Prostate gland (tissue), 2 donors: Measurements from ENCODE around the gene SBDS.

Experiments
- CTCF ChIP-seq, 4 experiments: fragments of 200-600 bp in 2 of 4; fragments of 450-650 bp in 2 of 4; sonication (generic) in 2 of 4; IDR thresholded peaks; 1 replicate in 3 of 4; 2 replicates in 1 of 4; pipeline ENCODE4 v1.5.1; 2016 to 2019; ENCODE audit warnings: antibody characterized with exemption in 4 of 4, mild to moderate bottlenecking in 2 of 4, moderate library complexity in 2 of 4
- POLR2A ChIP-seq: fragments of 450-650 bp; IDR thresholded peaks from one replicate; pipeline ENCODE4 v1.6.1; 2016; ENCODE audit warnings: antibody characterized with exemption, mild to moderate bottlenecking

- TF ChIP-seq CTCF (IDR thresholded peaks at IDR 0.05) (no peak), POLR2A (no peak)
These were observed 37.9 kb upstream of the SBDS start for GRCh38 chr7:67033251-67033650.
